IPS DF 4.7 (cell line): Measurements from ENCODE around the gene PLIN5.

ENCODE experiments used
- DNase-seq: peaks from one replicate; pipeline ENCODE4 v3.0.0-alpha.2; 2013; ENCODE audit warnings: low spot score; ENCODE audit errors: extremely low read depth

PLIN5 gene, protein sequence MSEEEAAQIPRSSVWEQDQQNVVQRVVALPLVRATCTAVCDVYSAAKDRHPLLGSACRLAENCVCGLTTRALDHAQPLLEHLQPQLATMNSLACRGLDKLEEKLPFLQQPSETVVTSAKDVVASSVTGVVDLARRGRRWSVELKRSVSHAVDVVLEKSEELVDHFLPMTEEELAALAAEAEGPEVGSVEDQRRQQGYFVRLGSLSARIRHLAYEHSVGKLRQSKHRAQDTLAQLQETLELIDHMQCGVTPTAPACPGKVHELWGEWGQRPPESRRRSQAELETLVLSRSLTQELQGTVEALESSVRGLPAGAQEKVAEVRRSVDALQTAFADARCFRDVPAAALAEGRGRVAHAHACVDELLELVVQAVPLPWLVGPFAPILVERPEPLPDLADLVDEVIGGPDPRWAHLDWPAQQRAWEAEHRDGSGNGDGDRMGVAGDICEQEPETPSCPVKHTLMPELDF

DNA sequence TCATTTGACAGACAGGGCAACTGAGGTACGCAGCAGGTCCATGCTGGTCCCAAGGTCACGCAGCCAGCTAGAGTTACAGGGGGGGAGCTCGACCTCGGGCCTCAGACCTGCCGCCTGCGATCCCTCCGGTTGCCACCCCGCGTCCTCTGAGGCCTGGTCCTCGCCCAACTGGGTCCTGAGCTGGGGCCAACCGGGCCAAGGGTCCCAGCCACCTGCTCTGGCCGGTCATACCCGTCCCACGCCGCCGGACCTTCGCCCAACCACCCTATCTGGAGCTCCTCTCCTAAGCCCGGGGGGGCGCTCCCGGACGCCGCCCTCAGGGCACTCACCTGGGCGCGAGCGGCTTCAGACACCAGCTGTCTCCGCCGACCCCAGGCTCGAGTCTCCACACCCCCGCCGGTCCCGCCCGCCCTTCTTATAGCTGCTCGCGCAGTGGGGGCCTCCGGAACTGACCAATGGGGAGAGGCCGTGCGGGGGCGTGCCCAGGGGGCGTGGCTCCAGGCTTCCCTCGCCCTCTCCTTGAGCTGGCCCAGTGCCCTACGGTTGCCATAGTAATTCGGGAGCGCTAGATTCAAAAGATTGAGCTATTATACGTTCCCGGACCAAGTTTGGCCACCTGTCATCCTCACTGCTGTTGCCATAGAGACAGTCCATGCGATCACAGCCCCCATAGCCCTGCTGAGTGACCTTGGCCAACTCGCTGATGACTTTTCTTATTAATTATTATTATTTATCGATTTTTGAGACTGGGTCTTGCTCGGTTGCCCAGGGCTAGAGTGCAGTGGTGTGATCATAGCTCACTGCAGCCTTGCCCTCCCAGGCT, at the start of gene PLIN5:
TSS of gene PLIN5 (minus strand) at position 389 of the 823 bp plus-strand sequence. CDS start 1,150 bp downstream, outside the sequence.
- DNase-seq: no peak

DNA sequence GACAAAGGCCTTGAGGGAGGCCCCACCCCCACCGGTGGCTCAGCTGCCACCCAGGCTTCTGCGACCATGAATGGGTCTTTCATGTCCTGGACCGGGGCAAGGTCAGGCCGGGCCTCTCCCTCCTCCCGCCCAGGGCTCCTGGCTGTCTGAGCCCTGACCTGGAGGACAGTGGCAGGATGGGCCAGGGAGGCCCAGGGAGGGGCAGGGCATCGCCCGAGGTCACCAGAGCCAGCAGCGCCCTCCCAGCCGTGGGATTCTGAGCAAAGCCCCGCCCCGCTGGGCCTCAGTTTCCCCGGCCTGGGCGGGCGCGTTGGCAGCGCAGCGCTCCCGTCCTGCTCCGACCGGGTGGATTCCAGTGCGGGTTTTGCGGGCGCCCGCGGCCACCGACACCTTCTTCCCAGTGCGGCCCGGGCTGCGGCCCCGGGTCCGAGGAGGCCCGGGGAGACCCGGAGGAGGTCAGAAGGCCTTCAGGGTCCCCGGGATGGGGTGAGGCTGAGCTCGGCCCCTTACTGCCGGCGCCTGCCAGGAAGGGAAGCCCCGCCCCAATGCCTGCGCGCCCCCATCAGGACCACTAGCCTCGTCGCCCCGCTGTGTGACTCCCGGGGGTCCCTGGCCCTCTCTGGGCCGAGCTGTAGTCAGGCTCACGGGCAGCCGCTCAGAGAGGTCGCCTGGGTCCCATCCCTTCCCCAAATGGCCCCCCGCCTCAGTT, 49.1 kb upstream of the PLIN5 start:
- DNase-seq: no peak

DNA sequence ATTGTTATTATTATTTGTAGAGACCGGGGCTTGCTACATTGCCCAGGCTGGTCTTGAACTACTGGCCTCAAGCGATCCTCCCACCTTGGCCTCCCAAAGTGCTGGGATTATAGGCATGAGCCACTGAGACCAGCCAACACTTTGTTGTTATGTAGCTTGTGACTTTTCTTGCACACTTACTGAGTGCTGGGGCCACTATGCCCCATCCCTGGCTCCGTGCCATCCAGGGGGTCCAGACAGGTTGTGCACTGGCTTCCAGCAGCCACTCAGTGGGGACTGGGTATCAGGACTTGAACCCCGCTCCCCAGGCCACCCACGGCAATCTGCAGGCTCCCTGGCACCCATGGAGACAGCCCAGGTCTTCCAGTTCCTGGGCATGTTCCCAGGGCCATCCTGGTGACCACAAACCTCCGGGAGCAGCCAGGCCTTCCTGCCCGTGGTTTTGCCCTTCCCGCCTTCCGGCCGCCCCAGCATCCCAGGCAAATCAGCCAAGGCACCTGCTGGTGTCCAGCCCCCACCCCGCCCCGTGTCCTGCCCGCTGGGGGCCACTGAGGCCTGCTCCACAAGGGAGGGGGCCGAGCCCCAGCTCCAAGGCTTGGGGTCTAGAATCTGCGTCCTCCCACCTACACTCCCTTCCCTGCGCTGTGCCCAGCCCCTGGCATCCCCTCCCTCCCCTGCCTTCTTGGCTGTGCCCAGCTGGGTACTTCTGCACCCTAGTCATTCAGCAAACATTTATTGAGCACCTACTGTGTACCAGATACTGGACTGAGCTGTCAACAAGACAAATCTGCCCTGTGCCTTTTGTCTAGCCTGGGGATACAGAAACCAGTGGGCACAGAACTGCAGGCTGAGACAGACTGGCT, 48.2 kb upstream of the PLIN5 start:
- DNase-seq: no peak

DNA sequence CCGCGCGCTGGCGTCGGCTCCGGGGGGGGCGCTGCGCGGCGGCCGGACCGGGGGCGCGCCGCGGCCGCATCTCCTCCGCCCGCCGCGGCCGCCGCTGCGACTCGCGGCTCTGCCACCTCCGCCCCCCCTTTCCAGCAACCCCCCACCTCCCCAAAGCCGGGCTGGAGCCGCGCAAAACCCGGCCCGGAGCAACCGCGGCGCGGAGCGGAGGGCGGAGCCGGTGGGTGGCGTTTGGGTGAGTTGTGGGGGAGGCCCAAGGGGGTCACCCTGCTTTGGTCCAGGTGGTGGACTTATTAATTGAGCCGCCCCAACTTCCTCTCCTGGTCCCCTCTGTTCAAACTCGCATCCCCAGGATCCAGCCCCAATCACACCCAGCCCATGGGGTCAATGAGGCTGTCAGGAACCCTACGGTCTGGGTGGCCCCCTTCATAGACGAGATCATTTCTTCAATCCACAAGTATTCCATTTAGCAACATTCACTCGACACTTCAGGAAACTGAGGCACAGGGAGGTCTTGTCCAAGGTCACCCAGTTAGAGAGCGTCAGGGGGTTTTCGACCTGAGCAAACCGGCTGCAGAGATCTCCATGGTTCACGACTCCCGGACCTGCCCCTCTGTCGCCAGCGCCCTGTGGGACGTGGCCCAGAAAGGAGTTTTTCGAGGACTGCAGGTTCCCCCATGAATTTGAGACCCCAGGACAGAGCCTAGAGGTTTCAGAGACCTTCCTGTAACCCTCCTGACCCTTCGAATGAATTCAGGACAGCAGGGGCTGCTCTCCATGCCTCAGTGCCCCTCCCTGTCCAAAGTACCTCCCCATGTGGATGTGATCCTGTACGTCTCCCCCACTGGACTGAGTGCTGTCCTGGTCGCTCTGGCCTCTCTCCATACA, 46.9 kb upstream of the PLIN5 start:
- DNase-seq: no peak

DNA sequence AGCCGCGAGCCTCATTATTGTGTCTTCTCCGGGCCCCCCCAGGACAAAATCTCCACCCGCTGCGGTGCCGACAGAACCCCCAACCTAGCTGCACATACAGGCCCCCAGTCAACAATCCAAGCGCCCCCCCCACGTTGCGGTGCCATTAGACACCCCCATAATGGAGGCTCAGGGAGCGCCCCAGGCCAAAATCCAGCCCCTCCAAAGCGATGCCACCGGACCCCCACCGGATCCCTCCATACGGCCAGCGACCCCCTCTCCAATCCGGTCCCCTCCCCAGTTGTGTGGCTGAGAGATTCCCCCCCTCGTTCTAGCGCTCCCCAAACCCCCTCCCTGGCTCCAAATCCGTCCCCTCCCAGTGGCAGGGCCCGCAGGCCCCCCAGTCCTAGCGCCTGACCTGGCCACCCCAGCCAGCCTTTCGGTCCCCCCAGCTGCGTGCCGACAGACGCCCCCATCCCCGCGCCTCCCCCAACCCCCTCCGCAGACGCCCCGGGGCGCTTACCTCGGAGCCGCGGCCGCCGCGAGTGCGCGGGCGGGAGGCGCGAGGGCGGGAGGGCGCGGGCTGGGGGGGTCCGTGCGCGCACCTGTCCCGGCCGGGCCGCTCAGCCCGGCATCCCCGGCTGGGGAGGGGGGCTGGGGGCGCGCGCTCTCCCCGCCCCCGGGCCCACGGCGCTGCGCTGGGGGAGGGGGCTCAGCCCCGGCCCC, 46.1 kb upstream of the PLIN5 start:
- no peak for DNase-seq

DNA sequence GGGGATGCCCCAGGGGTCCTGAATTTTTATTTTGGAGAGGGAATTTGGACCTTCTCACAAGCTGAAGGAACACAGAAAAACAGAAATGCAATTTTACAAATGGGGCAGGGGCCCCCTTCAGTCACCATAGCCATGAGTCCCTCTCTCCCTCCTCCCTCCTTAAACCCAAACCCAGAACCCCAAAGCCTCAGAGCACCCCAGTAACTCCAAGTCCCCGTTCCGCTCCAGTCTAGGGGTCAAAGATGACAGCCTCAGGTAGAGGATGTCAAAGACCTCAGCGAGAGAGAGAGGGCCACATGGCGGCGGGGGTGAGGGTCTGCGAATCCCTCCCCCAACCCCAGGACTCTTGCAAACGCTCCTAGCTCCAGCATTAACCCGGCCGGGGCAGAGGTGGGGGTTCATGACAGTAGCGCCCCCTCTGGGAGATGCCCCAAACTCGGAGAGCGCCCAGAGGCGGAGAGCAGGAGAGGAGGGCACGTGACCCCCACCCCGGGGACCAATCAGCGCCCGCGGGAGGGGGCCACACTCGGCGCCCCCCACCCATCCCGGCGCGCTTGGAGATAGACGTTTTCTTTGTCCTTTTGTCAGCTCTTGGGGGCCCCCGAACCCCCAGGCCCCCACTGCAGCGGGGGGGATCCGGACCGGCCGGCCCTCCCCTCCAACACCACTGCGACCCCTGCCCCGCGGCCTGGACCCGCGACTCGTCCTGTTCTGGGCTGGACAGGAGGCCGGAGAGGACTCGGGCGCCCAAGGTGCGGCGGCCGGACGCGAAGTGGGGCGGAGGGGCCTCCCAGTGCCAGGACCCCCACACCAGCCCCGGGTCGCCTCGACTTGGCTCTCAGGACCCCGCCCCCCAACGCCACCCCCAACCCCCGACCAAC, 45.2 kb upstream of the PLIN5 start:
- DNase-seq: no peak

DNA sequence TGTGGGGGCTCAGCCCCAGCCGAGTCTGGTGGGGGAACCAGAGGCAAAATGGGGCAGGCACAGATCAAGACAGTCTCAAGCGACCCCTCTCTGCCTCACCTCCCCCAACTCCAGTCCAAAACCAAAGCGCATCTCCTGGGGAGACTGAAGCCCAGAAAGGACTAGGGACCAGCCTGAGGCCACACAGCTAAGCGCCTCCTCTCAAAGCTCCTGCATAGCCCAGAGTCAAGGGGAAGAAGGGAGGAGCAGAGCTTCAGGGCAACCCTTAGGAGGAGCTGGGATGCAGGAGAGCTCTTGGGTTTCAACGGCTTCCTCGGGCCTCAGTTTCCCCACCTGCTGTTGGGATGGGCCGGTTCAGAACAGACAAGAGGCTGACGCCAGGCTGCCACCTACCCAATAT, 44.4 kb upstream of the PLIN5 start:
- DNase-seq: no peak

DNA sequence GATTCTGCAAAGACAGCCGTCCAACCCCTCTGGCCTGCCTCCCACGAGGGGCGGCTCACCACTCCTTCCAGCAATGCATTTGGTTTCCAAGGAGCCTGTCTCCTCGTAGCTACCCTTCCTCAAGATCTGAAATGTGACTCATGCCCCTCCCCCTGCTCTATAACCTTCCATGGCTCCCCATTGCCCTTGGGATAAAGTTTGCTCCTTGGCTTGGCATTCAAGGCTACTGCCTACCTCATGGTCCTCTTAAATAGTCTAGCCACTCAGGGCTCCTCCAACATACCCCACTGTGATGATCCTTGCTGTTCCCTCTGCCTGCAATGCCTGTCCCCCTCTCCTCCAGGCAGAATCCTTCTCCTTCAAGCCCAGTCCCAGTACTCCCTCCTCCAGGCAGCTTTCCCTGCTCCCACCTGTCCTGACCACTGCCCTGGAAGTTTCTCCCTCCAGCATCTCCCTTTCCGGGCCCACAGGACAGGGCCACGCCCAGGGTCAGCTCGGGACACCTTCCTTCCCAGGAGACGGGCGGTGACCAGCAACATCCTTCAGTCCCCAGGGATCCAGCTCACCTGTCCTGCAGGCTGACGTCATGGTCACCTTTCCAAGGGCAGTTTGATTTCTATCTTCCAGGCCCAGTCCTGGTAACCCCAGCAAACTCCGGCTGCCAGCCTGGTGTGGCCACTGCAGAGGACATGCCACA, 43.7 kb upstream of the PLIN5 start:
- DNase-seq: no peak

DNA sequence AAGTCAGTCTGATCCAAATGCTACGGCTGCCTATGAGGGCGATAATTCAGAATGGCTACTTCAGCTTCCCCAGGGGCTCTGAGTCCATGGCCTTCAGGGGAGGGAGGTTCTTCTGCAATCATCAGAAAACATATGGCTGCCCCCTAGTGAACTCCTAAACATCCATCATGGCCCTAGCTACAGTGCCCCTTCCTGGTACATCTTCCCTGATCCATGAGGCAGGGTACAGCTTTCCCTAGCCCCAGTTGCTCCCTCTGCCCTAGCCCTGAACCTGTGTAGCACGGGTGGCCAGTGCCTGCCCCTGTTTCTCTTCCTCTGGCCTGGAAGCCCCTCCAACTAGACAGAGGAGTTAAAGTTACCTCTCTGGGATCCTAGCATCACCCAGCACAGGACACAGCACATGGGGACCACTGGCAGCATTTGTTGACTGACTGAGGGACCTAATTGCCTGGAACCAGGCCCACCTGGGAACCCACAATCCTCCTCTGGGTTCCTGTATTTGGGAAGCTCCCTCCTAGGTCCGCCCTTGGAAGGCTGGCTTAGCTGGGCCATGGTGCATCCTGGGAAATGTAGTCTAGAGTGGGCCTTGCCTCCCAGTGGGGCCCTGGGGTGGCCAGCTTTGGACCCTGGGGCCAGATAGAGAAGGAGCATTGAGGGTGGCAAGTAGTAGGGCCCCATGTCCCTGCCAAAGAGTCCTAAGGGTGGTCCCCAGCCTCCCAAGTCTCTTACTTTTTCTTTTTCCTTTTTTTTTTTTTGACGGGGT, 42.2 kb upstream of the PLIN5 start:
- DNase-seq: no peak

DNA sequence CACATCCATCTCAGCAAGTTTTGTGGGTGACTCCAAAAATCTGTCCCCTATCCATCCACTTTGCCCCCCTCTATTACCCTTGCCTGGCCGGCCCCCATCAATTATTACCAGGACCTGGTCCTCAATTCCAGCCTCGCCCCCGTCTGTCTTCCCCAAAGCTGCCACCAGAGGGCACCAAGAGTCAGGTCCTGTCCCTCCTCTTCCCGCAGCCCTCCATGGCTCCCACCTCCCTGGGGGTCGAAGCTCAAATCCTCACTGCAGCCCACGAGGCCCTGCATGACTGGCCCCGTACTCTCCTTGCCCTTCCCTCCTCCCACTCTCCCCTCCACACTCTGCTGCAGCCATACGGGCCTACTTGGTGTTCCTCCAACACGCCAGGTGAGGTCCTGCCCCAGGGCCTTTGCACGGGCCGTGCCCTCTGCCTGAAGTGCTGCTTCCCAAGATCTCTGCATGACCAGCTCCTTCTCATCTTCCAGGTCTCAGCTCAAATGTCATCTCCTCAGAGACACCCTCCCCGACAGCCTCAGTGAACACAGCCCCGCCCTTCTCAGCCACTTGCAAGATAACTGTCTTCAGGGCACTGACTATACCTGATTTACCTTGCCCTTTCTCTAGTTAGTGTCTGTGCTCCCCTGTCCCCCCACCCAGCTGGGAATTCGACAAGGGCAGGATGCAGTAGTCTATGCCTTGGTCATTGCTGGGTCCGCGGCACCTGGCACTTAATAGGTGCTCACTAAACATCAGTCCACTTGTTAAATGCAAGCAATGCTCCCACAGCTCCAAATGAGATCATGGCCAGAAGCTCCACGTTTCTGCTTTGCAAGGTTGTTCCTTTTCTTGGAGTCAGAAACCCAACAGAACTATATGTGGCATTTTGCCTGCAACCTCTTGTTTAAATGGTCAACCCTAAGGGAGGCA, 41.3 kb upstream of the PLIN5 start:
- no peak for DNase-seq

DNA sequence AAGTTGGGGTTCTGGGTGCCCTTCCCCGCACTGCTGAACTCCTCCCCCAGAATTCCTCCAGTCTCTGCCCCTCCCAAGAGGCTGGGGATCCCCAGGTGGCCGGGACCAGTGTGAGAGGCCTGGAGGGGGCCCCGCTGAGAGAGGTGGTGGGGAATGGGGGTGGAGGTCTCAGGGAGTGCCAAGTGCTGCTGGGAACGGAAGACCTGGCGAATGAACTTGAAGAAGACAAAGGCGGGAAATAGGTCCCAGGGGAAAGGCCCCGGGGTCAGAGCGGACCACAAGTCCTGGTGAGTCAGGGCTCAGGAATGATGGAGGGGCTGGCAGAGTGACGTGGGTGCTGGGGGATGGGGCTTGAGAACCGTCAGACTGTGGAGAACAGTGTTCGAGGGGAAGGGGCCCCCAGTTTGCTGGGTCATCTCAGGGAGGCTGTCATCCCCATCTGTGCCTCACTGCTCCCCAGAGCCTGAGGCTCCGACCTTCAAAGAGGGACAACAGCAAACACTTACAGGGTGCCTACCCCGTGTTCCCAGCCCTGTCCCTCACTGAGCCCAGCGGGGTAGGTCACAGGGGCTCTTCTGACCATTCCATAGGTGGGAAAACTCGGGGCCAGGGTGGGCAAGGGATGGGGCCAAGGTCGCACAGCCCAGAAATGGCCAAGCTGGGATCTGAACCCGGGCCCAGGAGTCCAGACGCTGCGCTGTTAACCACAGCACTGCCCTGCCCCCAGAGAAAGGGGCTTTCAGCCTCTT, 40.4 kb upstream of the PLIN5 start:
- no peak for DNase-seq

DNA sequence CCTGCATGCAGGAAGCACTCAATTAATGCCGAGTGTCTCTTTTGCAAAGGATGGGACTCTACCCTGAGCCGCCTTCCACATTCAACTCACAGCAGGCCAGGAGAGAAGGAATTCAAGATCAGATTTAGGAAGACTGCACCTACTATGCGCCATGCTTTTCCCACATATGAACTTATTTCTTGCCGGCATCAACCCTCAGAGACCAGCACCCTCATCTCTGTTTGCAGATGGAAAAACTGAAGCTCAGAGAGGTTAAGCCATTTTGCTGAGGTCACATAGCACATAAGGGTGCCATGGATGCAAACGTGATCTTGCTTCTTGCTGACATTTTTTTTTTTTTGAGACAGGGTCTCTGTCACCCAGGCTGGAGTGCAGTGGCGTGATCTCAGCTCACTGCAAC, 38.7 kb upstream of the PLIN5 start:
- no peak for DNase-seq

DNA sequence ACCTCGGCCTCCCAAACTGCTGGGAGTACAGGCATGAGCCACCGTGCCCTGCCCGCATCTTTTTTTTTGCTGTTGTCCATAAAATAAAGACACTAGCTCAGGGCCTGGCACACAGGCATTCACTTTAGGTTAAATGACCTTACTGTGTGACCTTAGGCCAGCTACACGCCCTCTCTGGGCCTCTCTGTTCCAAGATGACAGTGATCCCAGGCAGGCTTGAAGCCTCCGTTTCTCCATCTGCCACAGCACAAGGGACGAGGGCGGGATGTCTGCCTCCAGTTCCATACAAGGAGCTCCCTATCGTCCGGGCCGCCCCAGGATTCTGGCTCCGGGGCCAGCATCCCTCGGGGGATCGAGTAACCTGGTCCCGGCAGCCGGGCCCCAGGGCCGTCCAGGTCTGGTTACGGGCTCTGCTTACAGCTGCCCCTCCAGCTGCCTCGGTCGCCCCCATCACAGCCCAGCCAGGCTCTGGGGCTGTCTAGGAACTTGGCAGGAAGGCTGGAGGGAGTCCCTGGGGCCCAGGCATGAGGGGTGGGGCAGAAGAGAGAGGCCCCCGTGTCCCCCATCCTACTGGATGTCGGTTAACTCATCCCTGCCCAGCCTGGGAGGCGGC, 36.4 kb upstream of the PLIN5 start:
- DNase-seq: no peak

DNA sequence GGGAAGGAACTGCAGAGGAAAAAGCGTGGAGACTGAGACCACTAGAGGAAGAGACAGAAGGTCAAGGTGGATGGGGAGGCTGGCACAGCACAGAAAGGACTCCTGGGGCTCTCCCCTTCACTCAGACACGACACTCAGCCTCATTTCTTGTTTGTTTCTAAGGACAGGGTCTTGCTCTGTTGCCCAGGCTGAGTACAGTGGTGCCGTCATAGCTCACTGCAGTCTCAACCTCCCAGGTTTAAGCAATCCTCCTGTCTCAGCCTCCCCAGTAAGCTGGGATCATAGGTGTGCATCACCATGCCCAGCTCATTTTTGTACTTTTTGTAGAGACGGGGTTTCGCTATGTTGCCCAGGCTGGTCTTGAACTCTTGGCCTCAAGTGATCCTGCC, 35.9 kb upstream of the PLIN5 start:
- no peak for DNase-seq

DNA sequence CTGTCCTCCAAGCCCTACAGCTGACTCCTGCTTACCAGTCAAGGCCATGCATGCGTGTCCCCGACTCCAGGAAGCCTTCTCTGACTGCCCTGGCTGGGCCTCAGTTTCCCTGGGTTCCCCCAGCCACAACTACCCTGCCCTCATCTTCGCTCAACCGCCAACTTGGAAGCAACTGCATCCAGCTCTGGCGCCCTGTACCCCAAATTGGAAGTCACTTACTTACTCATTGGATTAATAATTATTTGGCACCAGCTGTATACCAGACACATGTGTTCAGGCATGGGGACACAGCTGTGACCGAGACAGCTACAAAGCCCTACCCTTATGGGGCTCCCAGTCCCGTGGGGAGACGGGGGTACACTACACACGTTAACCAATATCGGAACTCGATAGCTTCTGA, 35.4 kb upstream of the PLIN5 start:
- no peak for DNase-seq
